Measurements from ENCODE around the gene SPATA9.

SPATA9 gene

DNA sequence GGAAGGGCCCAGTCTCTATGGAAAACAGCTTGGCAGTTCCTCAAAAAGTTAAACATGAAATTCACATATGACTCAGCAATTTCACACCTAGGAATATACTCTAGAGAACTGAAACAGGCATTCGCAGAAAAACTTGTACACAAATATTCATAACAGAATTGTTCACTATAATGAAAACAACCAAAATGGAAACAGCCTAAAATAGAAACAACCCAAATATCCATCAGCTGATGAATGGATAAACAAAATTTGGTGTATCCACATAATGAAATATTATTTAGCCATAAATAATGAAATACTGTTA, 67.7 kb downstream of the SPATA9 start:
- no peak for DNase-seq

- DNase-seq, result no peak
These were observed 69.3 kb downstream of the SPATA9 start for GRCh38 chr5:95613514-95613913.

DNA sequence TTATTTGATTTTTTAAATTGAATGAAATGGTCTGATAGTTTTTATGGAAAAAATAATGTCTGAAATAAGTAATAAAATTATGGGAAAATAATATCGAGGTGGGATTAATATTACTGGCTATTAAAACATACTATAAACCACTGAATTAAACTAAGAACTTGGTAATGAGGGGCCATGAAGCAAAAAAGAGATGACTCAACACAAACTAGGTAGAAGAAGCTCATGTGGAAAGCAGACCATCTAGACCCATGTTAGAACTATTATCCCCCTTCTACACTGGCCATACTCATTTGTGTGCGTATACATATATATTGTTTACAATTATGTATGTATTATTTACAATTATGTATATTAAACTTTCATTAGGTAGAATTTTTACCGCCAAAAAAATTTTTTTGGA, 71.4 kb downstream of the SPATA9 start:
- DNase-seq, result no peak

DNA sequence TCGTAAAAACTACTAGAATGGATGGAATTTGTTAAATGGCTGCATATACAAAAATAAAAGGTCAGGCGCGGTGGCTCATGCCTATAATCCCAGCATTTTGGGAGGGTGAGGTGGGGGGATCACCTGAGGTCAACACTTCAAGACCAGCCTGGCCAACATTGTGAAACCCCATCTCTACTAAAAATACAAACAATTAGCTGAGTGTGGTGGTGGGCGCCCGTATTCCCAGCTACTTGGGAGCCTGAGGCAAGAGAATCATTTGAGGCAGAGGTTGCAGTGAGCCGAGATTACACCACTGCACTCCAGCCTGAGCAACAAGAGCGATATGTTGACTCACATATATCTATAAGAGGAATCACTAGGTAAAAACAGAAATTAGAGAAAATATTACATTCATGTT, 72.2 kb downstream of the SPATA9 start:
- DNase-seq, result no peak

- DNase-seq, result no peak
These were observed 73.1 kb downstream of the SPATA9 start for GRCh38 chr5:95609711-95610110.
